GM19351 (cell line): ENCODE measurements around the gene ADAMTS19.
"Not testable (repeated sequence)": the region's sequence is repeated elsewhere in the genome, so short reads cannot be mapped to it uniquely, and the experiment has no call there.

ENCODE experiments used
- ATAC-seq: cut with Tn5 transposase; IDR thresholded peaks from one replicate; pipeline ENCODE4 v1.9.1; 2021; ENCODE audit warnings: mild to moderate bottlenecking, moderate library complexity; ENCODE audit not compliant: unreplicated experiment

Gene ADAMTS19

GRCh38 chr5:129459777-129460671 lies at the start of gene ADAMTS19:
TSS of gene ADAMTS19 (plus strand) at chr5:129460298. CDS start at chr5:129460392, 94 bp downstream.
- ATAC-seq: no peak

GRCh38 chr5:129410488-129410887 lies 49.6 kb upstream of the ADAMTS19 start:
- ATAC-seq: no peak

GRCh38 chr5:129412721-129413120 lies 47.4 kb upstream of the ADAMTS19 start:
- ATAC-seq: no peak

- no peak for ATAC-seq
Observed at GRCh38 chr5:129413570-129413969, 46.5 kb upstream of the ADAMTS19 start.

- no peak for ATAC-seq
Observed at GRCh38 chr5:129419292-129419691, 40.8 kb upstream of the ADAMTS19 start.

- no peak for ATAC-seq
Observed at GRCh38 chr5:129425031-129425430, 35.1 kb upstream of the ADAMTS19 start.

- no peak for ATAC-seq
Observed at GRCh38 chr5:129426071-129426470, 34.0 kb upstream of the ADAMTS19 start.

GRCh38 chr5:129428636-129429035 lies 31.5 kb upstream of the ADAMTS19 start:
- ATAC-seq: not testable (repeated sequence)

GRCh38 chr5:129431406-129431805 lies 28.7 kb upstream of the ADAMTS19 start:
- ATAC-seq: no peak

GRCh38 chr5:129438322-129438721 lies 21.8 kb upstream of the ADAMTS19 start:
- ATAC-seq: no peak

- no peak for ATAC-seq
Observed at GRCh38 chr5:129440424-129440823, 19.7 kb upstream of the ADAMTS19 start.

GRCh38 chr5:129441096-129441495 lies 19.0 kb upstream of the ADAMTS19 start:
- no peak for ATAC-seq

- peak; percentile 73 for ATAC-seq
Observed at GRCh38 chr5:129445379-129445778, 14.7 kb upstream of the ADAMTS19 start.

GRCh38 chr5:129447968-129448367 lies 12.1 kb upstream of the ADAMTS19 start:
- no peak for ATAC-seq

- no peak for ATAC-seq
Observed at GRCh38 chr5:129448654-129449053, 11.4 kb upstream of the ADAMTS19 start.

- ATAC-seq: no peak
Observed at GRCh38 chr5:129454461-129454860, 5.6 kb upstream of the ADAMTS19 start.

- no peak for ATAC-seq
Observed at GRCh38 chr5:129459450-129459776, 685 bp upstream of the ADAMTS19 start.

GRCh38 chr5:129460672-129460935 lies 506 bp downstream of the ADAMTS19 start:
- no peak for ATAC-seq

- peak; percentile 63 for ATAC-seq
Observed at GRCh38 chr5:129460936-129461710, 1.0 kb downstream of the ADAMTS19 start.

- ATAC-seq: no peak
Observed at GRCh38 chr5:129461711-129462332, 1.7 kb downstream of the ADAMTS19 start.

GRCh38 chr5:129465776-129466344 lies 5.8 kb downstream of the ADAMTS19 start:
- no peak for ATAC-seq
